AG08396 (cell line): ENCODE data around the gene OSBPL2.

Experiments used
- DNase-seq: peaks from one replicate; pipeline ENCODE4 v3.0.0; 2012; ENCODE audit warnings: low spot score, mixed read lengths

Gene OSBPL2

DNA sequence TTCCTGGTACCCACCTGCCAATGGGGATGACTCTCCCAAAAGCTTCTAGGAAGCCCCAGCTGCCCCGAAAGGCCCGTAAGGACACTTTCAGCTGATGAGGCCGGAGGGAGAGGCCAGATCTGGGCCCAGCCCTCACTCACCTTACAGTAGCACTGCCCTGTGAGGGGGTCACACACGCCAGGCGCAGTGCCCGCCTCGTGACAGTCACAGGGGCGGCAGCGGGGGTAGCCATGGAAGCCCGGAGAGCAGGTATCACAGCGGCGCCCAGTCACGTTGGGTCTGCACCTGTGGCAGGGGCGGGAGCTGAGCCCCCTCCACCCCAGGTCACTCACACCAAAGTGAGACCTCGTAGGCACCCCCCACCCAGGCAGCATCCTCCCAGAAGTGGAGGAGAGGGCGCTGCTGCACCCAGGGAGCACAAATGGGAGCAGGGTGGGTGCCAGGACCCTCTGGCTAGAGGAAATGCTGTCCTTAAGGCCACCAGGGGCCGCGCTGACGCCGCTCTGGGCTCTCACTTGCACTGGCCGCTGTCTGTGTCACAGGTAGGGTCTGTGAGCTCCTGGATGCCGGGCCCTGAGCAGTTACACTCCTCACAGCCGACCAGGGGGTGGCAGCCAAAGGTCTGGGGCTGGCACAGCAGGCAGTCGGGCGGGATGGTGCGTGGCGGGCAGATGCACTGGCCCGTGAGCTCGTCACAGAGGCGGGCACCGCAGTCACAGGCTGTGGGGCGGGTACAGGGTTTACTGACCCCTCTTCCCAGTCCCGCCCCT, 89.6 kb downstream of the OSBPL2 start:
- DNase-seq = no peak

GRCh38 chr20:62328684-62329388, 90.5 kb downstream of the OSBPL2 start:
- DNase-seq = no peak

- no peak for DNase-seq
Measured at GRCh38 chr20:62329389-62330377, 91.4 kb downstream of the OSBPL2 start.

DNA sequence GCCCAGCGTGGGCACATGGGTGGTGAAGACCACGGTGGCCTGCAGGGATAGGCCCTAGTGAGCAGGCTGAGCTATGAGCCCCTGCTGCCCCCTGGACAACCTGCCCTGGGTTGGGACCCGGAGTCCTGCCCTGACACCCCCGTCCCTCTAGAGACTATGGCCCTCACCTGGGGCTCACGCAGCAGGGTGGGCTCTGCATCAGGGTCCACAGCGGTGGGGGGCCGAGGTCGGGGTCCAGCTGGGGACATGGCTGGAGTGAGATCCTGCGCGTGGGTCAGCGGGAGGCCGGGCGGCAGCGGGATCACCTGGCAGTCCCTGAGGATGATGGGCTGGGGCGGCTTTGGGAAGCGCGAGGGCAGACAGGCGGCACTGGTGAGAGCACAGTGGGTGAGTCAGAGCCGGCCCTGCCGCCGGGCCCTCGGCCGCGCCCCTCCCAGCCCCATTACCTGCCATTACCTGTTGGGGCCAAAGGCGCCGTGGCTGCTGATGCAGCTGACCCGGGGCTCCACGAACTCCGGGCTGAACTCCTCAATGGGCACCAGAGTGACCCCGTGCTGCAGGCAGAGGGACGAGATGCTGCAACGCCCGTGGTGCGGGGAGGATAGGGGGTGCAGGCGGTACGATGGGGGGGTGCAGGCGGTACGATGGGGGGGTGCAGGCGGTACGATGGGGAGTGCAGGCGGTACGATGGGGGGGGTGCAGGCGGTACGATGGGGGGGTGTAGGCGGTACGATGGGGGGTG, 92.4 kb downstream of the OSBPL2 start:
- no peak for DNase-seq

GRCh38 chr20:62331347-62331746, 93.0 kb downstream of the OSBPL2 start:
- no peak for DNase-seq

- no peak for DNase-seq
Measured at GRCh38 chr20:62332421-62332820, 94.1 kb downstream of the OSBPL2 start.

DNA sequence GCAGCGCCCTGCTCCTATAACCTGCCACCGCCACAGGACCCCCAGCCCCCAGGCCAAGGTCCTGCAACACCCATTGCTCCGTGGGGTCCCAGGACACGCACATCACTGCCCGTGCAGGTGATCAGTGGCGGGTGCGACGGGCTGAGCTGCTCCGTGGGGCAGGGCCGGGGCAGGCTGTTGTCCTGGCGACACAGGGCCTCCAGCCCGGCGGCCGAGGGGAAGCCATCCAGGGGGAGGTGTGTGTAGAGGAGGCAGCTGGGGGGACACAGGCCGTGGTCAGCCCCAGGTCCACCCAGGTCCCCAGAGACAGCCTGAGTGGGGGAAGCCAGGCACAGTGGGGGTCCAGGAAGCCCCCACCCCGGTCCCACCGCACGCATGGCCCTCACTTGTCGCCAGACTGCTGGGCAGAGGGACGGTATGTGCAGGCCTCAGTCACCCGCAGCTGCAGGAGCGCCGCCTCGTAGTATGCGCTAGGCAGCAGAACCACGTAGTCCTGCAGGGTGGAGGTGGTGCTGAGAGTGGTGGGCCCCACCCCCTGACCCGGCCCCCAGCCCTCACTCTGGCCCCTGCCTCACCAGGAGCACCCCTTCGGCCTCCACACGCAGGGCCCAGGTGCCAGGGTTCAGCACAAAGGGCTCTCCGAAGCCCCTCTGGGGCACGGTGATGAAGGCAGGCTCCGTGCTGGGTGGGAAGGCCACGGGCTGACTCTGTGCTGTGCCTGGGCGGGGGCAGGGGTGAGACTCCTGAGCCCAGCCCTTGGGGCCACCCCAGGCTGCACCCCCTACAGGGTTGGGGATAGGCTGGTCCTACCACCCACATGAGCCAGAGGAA, 94.9 kb downstream of the OSBPL2 start:
- no peak for DNase-seq

- DNase-seq = no peak
Measured at GRCh38 chr20:62333820-62334595, 95.7 kb downstream of the OSBPL2 start.

DNA sequence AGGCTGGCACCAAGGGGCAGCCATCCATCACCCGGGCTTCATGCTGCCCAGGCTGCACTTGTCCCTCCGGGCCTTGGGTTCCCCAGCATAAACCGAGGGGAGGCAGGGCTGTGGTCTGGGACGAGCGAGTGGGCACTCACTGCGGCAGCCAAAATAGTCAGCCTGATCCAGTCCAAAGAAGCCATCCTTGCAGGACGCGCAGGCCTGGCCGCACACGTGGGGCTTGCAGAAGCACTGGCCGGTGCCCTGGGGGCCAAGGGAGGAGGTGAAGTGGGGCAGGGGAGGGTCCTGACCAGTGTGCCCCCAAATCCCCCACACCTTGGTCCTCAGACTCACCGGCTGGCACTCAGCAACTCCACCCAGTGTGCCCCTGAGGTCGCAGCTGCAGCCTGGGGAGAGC, 96.6 kb downstream of the OSBPL2 start:
- DNase-seq = no peak

DNA sequence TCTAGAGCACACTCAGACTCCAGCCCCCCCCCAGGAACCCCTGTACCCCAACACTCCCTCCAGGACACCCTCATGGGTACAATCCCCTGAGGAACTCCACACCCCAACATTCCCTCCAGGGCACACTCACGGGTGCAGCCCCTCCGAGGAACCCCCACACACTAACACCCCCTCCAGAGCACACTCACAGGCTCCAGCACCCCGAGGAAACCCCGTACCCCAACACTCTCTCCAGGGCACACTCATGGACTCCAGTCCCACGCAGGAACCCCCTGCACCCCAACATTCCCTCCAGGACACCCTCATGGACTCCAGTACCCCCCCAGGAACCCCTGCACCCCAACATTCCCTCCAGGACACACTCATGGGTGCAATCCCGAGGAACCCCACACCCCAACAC, 97.2 kb downstream of the OSBPL2 start:
- no peak for DNase-seq

DNA sequence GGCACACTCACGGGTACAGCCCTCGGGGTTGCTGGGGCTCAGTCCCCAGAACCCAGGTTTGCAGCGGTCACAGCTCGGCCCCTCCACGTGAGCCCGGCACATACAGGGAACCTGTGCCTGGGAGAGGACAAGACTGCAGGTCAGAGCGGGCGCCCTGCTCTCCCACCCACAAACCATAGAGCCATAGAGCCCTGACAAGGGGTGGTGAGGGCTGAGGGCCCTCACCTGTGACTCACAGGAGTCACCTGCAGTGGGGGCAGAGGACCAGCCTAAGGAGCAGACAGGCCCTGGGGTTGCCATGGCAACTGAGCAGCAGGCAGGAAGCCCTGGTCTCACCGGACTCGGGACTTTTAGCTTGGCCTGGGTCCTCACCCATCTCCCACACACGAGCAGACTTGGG, 98.0 kb downstream of the OSBPL2 start:
- DNase-seq = no peak

DNA sequence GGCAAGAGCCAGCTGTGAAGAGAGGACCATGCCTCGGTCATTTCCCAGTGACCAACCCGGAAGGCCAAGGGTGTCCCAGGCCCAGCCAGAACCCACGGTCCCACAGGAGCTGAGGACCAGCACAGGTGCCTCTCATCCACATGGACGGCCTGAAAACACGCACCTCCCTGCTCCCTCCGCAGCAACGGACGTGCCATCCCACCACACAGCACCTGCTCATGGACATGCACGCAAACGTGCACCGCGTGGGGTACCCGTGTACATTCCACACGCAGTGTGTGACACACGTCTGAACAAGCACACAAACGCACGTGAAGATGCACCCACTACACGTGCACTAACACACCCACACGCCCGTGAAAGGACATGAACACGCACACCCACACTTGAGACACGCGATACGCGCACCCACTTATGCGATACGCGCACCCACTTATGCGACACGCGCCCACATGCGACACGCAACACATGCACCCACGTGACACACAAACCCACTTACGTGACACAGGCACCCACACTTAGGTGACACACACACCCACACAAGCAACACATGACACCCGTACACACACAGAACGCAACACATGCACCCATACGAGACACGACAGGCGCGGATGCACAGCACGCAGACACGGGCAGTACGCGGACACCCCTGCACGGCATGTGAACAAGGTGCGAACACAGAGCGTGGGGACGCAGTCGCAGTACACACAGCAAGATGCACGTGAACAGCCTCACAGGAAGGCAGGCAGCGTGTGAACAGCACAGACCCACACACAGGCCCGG, 98.6 kb downstream of the OSBPL2 start:
- DNase-seq = no peak

DNA sequence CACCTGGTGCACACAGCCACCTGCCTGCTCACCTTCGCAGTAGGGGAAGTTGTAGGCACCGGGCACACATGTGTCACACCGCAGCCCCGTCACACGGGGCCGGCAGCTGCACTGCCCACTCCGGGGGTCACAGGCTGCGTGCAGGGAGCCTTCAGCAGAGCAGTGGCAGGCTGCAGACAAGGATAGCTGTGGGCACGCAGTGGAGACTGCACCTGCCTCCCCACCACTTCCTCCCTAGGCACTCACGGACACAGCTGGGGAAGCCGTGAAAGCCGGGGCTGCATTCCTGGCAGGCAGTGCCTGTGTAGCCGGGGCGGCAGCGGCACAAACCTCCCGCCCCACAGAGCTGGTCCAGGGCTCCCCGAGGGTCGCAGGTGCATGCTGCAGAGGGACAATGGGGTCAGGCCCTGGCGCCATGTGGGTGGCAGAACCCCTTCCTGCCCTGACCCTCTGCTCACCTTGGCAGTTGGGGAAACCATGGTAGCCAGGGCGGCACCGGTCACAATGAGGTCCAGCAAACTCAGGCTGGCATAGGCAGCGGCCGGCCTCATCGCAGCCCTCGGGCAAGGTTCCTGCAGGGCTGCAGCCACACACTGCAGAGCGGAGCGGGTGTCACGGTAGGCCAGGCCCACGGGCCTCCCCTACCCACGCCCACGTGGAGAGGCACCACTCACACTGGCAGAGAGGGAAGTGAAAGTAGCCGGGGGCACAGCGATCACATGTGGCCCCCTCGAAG, 99.4 kb downstream of the OSBPL2 start:
- no peak for DNase-seq

DNA sequence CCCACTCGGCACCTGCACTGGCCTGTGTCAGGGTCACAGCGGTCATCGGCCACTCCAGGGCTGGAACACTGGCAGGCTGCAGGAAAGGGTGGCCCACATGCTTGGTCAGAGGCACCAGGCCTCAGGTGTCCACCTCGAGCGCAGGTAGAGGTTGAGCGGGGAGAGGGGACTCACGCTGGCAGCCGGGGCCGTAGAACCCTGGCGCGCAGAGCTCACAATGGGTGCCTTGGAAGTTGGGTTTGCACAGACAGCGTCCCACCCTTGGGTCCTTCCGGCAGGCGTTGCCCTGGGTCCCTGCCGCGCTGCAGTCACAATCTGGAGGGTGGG, 99.9 kb downstream of the OSBPL2 start:
- no peak for DNase-seq

GRCh38 chr20:62339647-62340062, 101.3 kb downstream of the OSBPL2 start:
- DNase-seq = no peak

DNA sequence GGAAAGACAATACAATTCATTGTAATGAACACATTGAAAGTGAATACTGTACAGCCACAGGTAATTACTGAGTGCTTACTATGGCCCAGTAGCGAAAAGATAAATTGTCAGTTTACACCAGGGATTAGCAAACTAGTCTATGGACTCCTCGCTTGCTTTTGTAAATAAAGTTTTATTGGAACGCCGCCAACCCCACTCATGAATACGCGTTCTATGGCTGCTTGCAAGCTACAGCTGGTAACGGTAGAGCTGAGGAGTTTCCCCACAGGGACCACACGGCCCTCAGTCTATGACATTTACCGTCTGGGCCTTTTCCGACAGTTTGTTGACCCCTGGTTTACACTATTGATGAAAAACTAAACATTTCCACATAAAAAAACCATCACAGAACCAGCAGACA, 104.6 kb downstream of the OSBPL2 start:
- no peak for DNase-seq

GRCh38 chr20:62344092-62344491, 105.8 kb downstream of the OSBPL2 start:
- no peak for DNase-seq

GRCh38 chr20:62344782-62345181, 106.5 kb downstream of the OSBPL2 start:
- peak; percentile 80 for DNase-seq
